ENCODE results near the gene ATXN1.

DNA sequence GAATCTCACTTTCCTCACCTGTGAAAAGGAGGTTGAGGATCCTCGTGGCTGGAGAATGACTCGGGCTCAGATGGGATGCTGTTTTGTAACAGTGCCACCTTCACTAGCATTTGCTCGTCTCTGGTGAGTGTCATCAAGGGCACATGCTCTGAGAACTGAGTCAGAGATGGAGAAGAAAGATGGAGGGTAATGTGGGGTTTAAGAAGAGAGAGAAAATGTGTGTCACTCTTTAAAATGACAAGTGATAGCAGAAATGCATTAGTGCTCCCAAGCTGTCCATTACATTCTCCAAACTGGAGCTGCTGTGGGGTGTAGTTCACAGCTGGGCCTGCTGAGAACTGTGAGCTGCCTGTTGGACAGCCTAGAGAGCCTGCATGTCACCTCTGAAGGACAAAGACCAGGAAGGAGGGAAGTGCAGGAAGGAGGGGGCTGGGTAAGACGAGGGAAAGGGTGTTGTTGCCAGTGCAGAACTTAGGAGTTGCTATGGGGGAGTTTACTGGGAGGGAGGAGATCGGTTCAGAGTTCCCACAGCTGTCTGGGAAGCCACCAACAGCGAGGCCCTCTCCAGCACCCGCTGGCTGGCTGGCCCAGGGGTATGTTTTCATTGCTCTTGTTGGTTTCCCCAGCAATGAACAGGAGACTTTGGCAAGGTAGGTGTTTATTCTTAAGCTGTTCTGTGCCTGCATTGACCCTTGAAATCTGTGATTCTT lies 503.1 kb downstream of the ATXN1 start:
- TF ChIP-seq ZFHX2 (tag by site-specific recombination; conservative IDR thresholded peaks at IDR 0.05), result no peak
- TF ChIP-seq KLF10 (tag by site-specific recombination; IDR thresholded peaks at IDR 0.05), result no peak
- no peak for TF ChIP-seq SP3 (tag by site-specific recombination; IDR thresholded peaks at IDR 0.05)
- TF ChIP-seq, protein P1, sequence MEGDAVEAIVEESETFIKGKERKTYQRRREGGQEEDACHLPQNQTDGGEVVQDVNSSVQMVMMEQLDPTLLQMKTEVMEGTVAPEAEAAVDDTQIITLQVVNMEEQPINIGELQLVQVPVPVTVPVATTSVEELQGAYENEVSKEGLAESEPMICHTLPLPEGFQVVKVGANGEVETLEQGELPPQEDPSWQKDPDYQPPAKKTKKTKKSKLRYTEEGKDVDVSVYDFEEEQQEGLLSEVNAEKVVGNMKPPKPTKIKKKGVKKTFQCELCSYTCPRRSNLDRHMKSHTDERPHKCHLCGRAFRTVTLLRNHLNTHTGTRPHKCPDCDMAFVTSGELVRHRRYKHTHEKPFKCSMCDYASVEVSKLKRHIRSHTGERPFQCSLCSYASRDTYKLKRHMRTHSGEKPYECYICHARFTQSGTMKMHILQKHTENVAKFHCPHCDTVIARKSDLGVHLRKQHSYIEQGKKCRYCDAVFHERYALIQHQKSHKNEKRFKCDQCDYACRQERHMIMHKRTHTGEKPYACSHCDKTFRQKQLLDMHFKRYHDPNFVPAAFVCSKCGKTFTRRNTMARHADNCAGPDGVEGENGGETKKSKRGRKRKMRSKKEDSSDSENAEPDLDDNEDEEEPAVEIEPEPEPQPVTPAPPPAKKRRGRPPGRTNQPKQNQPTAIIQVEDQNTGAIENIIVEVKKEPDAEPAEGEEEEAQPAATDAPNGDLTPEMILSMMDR (tag by site-specific recombination; IDR thresholded peaks at IDR 0.05), result no peak
- TF ChIP-seq TRIM28 (IDR thresholded peaks at IDR 0.05; ENCODE audit: borderline replicate concordance, low read length), result no peak
- no peak for TF ChIP-seq ZNF114 (tag by site-specific recombination; IDR thresholded peaks at IDR 0.05)
- no peak for TF ChIP-seq ZNF175 (tag by site-specific recombination; IDR thresholded peaks at IDR 0.05)
- TF ChIP-seq ZEB2 (tag by site-specific recombination; IDR thresholded peaks at IDR 0.05), result no peak
- TF ChIP-seq ZNF341 (tag by site-specific recombination; IDR thresholded peaks at IDR 0.05; ENCODE audit: low read depth), result no peak
- TF ChIP-seq ZNF121 (tag by site-specific recombination; IDR thresholded peaks at IDR 0.05), result no peak
- TF ChIP-seq TCF7L2 (IDR thresholded peaks at IDR 0.05; ENCODE audit: borderline replicate concordance, low read depth, low read length), result no peak
- TF ChIP-seq ZBTB20 (tag by site-specific recombination; IDR thresholded peaks at IDR 0.05), result no peak
- no peak for TF ChIP-seq ZNF10 (tag by site-specific recombination; IDR thresholded peaks at IDR 0.05)
- no peak for TF ChIP-seq ZNF146 (tag by site-specific recombination; IDR thresholded peaks at IDR 0.05)
